Stimulated activated CD8-positive, alpha-beta memory T cell treated with anti-CD3 and anti-CD28 coated beads, Interleukin-2, amount 100 ng/mL, for 48 hours (primary cell): ENCODE data around the gene ACTR5.
A peak's percentile ranks its signal among the peaks of the same experiment; 100 is the strongest.
"Not testable (repeated sequence)": the region's sequence is repeated elsewhere in the genome, so short reads cannot be mapped to it uniquely, and the experiment has no call there.

ENCODE experiments used
- DNase-seq, 2 donors: peaks; one replicate each; pipeline ENCODE4 v3.0.0-alpha.2; 2020; ENCODE audit warnings: low read depth in 2 of 2

ACTR5 gene

DNA sequence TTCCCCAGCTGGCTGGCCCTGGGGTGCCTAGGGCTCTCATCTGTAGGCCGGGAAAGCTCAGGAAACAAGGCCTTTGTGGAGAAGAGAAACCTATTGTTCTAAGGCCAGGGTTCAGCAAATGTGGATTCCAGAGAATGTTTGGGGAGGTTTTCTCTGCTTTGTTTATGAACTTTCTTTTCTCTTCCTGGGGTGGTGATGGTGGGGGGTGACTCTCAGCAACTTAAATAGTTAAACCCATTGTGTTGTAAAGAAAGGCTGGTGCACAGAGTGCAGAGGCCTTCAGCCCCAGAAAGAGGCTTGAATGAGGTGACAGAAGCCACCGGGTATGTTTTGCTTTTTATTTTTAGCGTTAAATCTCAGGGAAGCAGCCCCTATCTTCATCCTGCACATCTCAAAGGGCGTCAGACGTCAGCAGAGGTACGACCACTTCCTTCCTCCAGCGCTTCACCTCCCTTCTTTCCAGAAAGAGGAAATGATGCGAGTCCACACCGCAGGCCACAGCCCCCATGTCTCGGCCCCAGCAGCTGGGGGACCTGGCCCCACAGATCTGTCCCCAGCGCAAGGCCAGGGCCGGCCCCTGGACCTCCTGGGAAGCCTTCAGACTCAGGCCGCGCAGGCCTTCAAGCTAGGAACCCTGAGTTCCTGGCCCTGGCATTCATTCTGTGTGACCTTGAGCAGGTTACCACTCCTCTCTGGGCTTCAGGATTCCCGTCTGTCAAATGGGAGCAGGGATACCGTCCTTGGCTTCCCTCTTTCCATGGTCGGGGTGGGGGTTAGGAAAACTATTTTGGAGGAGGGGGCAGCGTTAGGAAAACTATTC, 56.6 kb downstream of the ACTR5 start:
- peak; percentile 61 to 65 for DNase-seq

- peak; percentile 81 for DNase-seq
These were observed 57.3 kb downstream of the ACTR5 start, which contains the start of gene PPP1R16B for GRCh38 chr20:38805502-38805957. Gene PPP1R16B (plus strand): TSS chr20:38805697. CDS start chr20:38835926, 30,229 bp downstream.

DNA sequence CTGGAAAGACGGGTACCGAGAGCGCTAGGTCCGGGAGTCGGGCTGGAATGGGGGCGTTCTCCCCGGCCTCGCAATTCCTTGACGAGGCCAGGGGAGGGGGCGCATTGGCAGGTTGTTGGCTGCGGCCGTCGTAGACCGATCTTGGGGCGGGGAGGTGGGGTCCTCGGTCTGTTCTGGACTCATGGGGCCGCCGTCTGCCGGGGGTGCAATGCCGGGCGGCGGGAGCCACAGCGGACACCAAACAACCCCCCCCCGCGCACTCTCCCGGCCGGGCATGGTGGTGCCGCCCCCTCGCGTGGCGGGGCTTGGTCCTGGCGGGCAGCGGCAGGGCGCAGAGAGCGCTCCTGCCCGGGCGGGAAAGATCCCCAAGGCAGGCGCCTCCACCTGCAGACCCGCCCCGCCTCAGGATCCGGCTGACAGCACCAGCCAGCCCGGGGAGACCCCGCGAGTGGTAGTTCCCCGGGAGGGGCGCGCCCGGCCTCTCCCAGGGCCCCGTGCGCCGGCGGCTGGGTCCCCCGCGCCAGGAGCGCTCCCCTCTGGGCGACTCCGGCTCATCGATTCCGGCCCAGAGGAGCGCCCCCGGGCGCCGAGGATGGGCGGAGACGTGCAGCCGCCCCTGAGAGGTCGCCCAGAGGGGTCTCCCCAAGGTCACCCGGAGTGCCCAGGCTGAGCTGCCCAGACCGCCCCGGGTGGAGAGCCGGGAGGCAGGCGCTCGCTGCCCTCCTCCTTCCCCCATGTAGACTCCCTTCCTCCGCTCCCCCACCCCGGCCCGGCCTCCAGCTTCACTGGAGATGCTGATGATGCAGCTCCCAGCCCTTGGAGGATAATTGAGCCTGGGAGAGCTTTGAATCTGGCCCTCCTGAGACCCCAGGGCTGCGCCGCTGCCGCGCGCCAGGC, 57.9 kb downstream of the ACTR5 start:
- peak; percentile 24 to 31 for DNase-seq

DNA sequence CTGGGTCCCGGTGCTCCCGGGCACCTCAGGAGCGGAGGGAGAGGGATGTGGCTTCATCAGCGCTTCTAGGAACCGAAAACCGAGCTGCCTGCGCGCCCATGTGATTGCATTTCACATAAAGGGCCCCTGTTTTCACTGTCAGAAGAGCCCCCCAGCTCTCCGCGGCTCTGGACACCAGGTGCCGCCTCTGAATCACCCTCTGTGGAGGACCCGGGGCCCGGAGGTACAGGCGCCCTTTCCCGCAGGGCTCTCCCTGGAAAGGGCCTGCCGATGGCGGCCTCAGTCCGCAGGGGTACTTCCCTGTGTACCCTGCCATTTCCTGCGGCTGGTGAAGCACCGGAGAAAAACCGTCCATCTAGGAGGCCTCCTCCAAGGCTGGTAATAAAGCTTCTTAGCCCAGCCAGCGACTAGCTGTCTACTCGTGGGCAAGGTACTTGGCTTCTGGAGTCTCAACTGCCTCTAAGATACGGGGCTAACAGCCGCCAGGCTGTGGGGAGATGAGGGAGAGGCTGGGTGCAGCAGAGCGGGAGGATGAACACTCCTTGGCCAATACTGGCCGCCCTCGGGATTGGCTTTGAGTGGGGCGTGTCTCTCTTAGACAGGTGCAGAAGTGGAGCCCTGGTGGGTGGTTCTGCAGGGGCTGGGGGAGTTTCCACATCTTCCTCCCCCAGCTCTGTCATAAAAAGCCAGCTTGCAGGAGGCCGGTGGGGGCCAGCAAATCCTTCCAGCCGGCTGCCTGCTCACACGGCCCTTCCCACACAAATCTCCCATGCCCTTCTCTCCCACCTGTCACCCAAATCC, 58.8 kb downstream of the ACTR5 start:
- DNase-seq: no peak

GRCh38 chr20:38809942-38810341, 61.7 kb downstream of the ACTR5 start:
- no peak for DNase-seq

- no peak for DNase-seq
These were observed 62.8 kb downstream of the ACTR5 start for GRCh38 chr20:38810926-38811630.

GRCh38 chr20:38811769-38812168, 63.5 kb downstream of the ACTR5 start:
- no peak for DNase-seq

DNA sequence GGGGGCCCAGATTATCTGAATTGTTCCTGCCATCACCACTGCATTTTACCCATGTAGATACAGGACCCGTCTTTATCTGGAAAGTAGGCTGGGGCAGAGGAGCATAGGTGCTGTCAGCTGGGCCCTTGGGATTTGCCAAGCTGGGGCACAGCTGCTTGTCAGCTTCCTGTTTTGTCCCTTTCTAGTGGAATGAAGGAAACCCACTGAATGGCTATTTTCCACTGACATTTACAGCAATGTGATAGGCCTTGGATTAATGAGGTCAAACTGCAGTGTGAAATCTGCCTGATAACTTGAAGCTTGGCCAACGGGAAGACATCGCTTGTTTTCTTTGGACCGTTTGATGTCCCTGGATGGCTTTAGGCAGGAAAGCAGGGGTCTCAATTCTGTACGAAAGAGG, 63.9 kb downstream of the ACTR5 start:
- DNase-seq: no peak

DNA sequence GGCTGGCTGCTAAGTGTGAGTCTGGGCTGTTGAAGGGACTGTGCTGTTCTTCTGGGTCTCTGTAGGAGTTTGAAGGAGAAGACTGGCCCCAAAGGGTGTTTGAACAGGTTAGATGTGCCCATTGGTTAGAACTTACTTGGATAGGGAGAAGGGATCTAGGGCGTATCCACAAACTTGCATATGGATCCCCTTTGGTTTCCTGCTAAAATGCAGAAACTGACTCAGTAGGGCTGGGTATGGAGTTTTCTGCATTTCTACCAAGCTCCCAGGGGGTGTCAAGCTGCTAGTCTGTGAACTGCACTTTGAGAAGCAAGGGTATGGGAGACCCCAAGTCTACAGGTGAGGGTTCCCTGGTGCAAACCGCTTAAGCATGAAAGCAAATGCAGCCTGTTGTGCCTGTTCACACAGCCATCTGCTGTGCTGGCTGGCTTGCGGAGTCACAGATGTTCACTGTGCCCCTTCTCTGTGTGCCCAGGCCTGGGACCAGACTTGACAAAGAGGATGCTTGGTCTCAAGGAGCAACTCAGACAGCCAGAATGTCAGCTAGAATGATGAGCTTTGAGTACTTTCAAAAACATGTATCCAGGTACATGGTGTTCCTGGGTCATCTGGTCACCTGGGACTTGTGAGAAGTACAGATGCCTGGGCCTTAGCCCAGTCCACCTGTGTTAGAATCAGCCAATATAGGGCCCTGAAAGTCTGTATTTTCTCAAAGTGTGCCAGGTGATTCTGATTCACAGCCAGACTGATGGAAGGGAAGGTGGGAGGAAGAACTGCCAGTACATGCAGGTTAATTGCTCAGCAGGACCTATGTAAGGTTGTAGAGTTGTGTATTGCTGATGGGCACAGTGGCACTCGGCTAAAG, 64.7 kb downstream of the ACTR5 start:
- DNase-seq: no peak

GRCh38 chr20:38813574-38813962, 65.3 kb downstream of the ACTR5 start:
- not testable (repeated sequence) for DNase-seq

DNA sequence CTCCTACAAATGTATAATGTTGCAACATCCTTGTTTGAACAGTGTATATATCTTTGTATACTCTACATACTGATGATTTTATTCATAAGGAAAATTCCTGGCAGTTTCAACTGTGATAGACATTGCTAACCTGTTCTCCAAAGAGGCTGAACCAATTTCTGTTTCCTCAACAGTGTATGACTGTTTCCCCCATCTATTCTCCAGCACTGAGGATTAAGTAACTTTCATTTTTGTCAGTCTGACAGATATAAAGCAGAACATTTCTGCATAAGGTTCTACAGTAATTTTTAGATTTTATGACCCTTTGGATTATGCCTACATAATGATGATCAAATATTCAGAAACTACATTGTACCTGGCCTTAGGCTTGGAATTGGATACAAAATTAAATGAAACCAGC, 67.2 kb downstream of the ACTR5 start:
- no peak for DNase-seq

GRCh38 chr20:38818113-38819065, 70.1 kb downstream of the ACTR5 start:
- no peak for DNase-seq
